Measurements from ENCODE around the gene UBE2I. TPM values are rescaled to one million over a fixed set of nuclear protein-coding genes. Genes with fewer than 3 reads are reported as not detected.

UBE2I gene
- total and polyA plus RNA-seq, 2 donors (not counting 1 experiment from before 2014, with no cell fraction given) = 152 to 265 TPM

DNA sequence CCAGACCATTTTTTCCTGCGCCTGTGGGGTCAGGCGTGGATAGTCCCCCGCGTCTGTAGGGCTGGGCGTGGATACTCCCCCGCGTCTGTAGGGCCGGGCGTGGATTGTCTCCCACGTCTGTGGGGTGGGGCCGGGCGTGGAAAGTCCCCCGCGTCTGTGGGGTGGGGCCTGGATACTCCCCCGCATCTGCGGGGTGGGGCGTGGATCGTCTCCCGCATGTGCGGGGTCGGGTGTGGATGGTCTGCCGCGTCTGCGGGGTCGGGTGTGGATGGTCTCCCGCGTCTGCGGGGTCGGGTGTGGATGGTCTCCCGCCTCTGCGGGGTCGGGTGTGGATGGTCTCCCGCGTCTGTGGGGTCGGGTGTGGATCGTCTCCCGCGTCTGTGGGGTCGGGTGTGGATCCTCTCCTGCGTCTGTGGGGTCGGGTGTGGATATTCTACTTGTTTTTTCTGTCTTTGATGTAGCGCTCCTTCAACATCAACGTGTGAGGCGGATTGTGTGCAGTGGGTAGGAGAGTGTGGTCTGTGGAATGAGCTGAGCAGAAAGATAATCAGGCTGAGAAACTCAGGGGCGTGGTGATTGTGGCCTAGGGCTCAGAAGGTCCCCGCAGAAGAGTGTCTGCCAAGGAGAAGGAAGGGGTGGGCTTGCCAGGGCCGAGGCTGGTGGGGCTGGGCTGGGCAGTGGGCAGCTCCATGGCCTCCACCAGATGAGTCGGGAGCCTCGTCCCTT lies 45.5 kb downstream of the UBE2I start:
- H3K4me3 ChIP-seq (ENCODE audit: control extremely low read depth in 1 of 5, extremely low read depth in 1 of 5, insufficient read depth in 1 of 5, low read depth in 2 of 5, low read length in 4 of 5) = no peak overlapping the region
- peaks cover 75% of the 10 kb centered on the region for H4K20me1 ChIP-seq (ENCODE audit: control insufficient read depth, insufficient read depth, low read length, poor library complexity, severe bottlenecking)
- WGBS (ENCODE audit: insufficient coverage) = 95% methylated on average over 44 of the region's 49 CpGs
- H3K27me3 ChIP-seq (replicated peaks in 1 of 4; ENCODE audit: control extremely low read depth in 1 of 4, control insufficient read depth in 3 of 4, insufficient read depth in 4 of 4, low read length in 3 of 4) = no peaks in the 10 kb centered on the region
- POLR2A ChIA-PET = interaction anchor here (0.5 kb wide), 1 partner anchor 12 kb away, joined by 4 read pairs; no protein-coding TSS in a partner anchor
- peak overlapping the region; percentile 16 for H3K4me3 Mint-ChIP-seq
- H3K27me3 Mint-ChIP-seq = no peaks in the 10 kb centered on the region
- no peak overlapping the region for H3K4me2 ChIP-seq (replicated peaks; ENCODE audit: low read depth, low read length, poor library complexity, severe bottlenecking)
- intact Hi-C loops (cut with micrococcal nuclease) = loop anchor here (10.0 kb wide), 1 partner anchor 50 kb away; no protein-coding TSS in a partner anchor
- DNase-seq (no peak), ATAC-seq (ENCODE audit: low read depth) (no peak)
- no peak overlapping the region for H3K9ac ChIP-seq (ENCODE audit: low read length)
- peak overlapping the region; percentile 53 for H3K27ac Mint-ChIP-seq
- no peaks in the 10 kb centered on the region for H3K9me3 ChIP-seq (ENCODE audit: control extremely low read depth in 1 of 3, control insufficient read depth in 2 of 3, insufficient read depth in 1 of 3, low read length in 2 of 3)
- H3K36me3 ChIP-seq (replicated peaks in 1 of 2; ENCODE audit: control extremely low read depth in 1 of 2, control insufficient read depth in 1 of 2, extremely low read depth in 1 of 2, insufficient read depth in 2 of 2, low read length in 1 of 2) = peaks cover 0 to 11% of the 10 kb centered on the region in 2 experiments
- no peak overlapping the region for H2AFZ ChIP-seq (ENCODE audit: insufficient read depth, low read depth, low read length, poor library complexity, severe bottlenecking)
- H3K27ac ChIP-seq (ENCODE audit: low read length in 2 of 2) = no peak overlapping the region
- H3K79me2 ChIP-seq (ENCODE audit: control insufficient read depth, insufficient read depth, low read length) = peaks cover 83% of the 10 kb centered on the region
- no peaks in the 10 kb centered on the region for H3K9me3 Mint-ChIP-seq (ENCODE audit: insufficient read depth)
- peaks cover 17 to 21% of the 10 kb centered on the region in 2 donors for H3K4me1 ChIP-seq (ENCODE audit: control insufficient read depth in 2 of 2, insufficient read depth in 2 of 2, low read length in 2 of 2)
- TF ChIP-seq, protein P1, sequence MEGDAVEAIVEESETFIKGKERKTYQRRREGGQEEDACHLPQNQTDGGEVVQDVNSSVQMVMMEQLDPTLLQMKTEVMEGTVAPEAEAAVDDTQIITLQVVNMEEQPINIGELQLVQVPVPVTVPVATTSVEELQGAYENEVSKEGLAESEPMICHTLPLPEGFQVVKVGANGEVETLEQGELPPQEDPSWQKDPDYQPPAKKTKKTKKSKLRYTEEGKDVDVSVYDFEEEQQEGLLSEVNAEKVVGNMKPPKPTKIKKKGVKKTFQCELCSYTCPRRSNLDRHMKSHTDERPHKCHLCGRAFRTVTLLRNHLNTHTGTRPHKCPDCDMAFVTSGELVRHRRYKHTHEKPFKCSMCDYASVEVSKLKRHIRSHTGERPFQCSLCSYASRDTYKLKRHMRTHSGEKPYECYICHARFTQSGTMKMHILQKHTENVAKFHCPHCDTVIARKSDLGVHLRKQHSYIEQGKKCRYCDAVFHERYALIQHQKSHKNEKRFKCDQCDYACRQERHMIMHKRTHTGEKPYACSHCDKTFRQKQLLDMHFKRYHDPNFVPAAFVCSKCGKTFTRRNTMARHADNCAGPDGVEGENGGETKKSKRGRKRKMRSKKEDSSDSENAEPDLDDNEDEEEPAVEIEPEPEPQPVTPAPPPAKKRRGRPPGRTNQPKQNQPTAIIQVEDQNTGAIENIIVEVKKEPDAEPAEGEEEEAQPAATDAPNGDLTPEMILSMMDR (IDR thresholded peaks at IDR 0.05) = no peak
- no peak for TF ChIP-seq EZH2 (IDR thresholded peaks at IDR 0.05; ENCODE audit: borderline replicate concordance, insufficient read depth, low read depth, low read length, poor library complexity, severe bottlenecking)
- H3K4me1 Mint-ChIP-seq = peaks cover 41% of the 10 kb centered on the region
- CTCF ChIA-PET = interaction anchor here (0.6 kb wide), 1 partner anchor 10 kb away, joined by 3 read pairs; no protein-coding TSS in a partner anchor

DNA sequence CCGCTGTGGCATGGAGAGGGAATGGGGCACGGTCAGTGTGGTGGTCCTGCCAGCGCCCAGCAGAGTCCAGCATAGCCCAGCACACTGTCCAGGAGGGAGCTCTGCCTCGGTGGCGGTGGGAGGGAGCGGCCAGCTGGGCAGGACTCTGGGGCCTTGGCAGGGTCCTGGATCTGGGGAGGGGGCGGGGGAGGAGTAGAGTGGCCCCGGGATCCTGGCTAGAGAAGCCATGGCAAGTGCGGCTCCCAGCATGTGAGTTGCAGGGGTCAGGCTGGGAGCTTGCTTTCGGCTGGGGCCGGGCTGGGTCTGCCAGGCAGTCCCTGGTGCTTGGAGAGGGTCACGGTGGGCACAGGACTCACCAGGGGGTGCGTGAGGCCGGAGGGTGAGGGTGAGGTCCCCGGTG lies 46.2 kb downstream of the UBE2I start:
- Histone ChIP-seq H3K4me2 (replicated peaks; ENCODE audit: low read depth, low read length, poor library complexity, severe bottlenecking) (no peak overlapping the region), H3K27me3 (replicated peaks in 1 of 4; ENCODE audit: control extremely low read depth in 1 of 4, control insufficient read depth in 3 of 4, insufficient read depth in 4 of 4, low read length in 3 of 4) (no peaks in the 10 kb centered on the region), H3K9ac (ENCODE audit: low read length) (no peak overlapping the region), H3K4me3 (ENCODE audit: control extremely low read depth in 1 of 5, extremely low read depth in 1 of 5, insufficient read depth in 1 of 5, low read depth in 2 of 5, low read length in 4 of 5) (no peak overlapping the region), H3K36me3 (replicated peaks in 1 of 2; ENCODE audit: control extremely low read depth in 1 of 2, control insufficient read depth in 1 of 2, extremely low read depth in 1 of 2, insufficient read depth in 2 of 2, low read length in 1 of 2) (peaks cover 0 to 9% of the 10 kb centered on the region in 2 experiments), H3K79me2 (ENCODE audit: control insufficient read depth, insufficient read depth, low read length) (peaks cover 87% of the 10 kb centered on the region), H3K27ac (ENCODE audit: low read length in 2 of 2) (no peak overlapping the region), H3K9me3 (ENCODE audit: control extremely low read depth in 1 of 3, control insufficient read depth in 2 of 3, insufficient read depth in 1 of 3, low read length in 2 of 3) (no peaks in the 10 kb centered on the region), H3K4me1 (ENCODE audit: control insufficient read depth in 2 of 2, insufficient read depth in 2 of 2, low read length in 2 of 2) (peaks cover 14 to 15% of the 10 kb centered on the region in 2 donors), H2AFZ (ENCODE audit: insufficient read depth, low read depth, low read length, poor library complexity, severe bottlenecking) (no peak overlapping the region), H4K20me1 (ENCODE audit: control insufficient read depth, insufficient read depth, low read length, poor library complexity, severe bottlenecking) (peaks cover 81% of the 10 kb centered on the region)
- H3K27ac Mint-ChIP-seq = no peak overlapping the region
- no peak for ATAC-seq (ENCODE audit: low read depth)
- DNase-seq = no peak
- H3K27me3 Mint-ChIP-seq = no peaks in the 10 kb centered on the region
- no peaks in the 10 kb centered on the region for H3K9me3 Mint-ChIP-seq (ENCODE audit: insufficient read depth)
- no peak for TF ChIP-seq EZH2 (IDR thresholded peaks at IDR 0.05; ENCODE audit: borderline replicate concordance, insufficient read depth, low read depth, low read length, poor library complexity, severe bottlenecking)
- TF ChIP-seq, protein P1 (IDR thresholded peaks at IDR 0.05) = no peak
- CTCF ChIA-PET = interaction anchor here (0.6 kb wide), 1 partner anchor 9 kb away, joined by 3 read pairs; no protein-coding TSS in a partner anchor
- POLR2A ChIA-PET = no interaction called here
- intact Hi-C loops (cut with micrococcal nuclease) = loop anchor here (10.0 kb wide), 1 partner anchor 49 kb away; no protein-coding TSS in a partner anchor
- WGBS (ENCODE audit: insufficient coverage) = 93% methylated on average over 13 of the region's 15 CpGs
- peaks cover 35% of the 10 kb centered on the region for H3K4me1 Mint-ChIP-seq
- no peak overlapping the region for H3K4me3 Mint-ChIP-seq

Measured in B cell (primary cell).